Islet precursor cell (in vitro differentiated cells): ENCODE measurements around the gene ZNF45.
"Not testable (repeated sequence)": the region's sequence is repeated elsewhere in the genome, so short reads cannot be mapped to it uniquely, and the experiment has no call there.

ENCODE experiments used
- DNase-seq: peaks from one replicate; pipeline ENCODE4 v3.0.0-alpha.2; 2018

Gene ZNF45

DNA sequence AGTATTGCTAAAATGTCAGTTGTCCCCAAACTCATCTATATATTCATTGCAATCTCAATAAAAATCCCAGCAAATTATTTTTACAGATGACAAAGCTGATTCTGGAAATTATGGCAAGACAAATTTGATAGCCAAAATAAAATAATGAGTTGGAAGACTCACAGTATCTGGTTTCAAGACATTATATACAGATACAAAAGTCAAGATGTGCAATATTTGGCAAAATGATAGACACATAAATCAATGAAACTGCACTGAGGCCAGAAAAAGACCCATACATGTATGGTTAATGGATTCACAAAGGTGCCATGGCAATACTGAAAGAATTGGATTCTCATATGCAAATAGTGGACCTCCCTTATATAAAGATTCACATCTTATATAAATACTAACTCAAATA lies 24.2 kb downstream of the ZNF45 start:
- DNase-seq, result no peak

DNA sequence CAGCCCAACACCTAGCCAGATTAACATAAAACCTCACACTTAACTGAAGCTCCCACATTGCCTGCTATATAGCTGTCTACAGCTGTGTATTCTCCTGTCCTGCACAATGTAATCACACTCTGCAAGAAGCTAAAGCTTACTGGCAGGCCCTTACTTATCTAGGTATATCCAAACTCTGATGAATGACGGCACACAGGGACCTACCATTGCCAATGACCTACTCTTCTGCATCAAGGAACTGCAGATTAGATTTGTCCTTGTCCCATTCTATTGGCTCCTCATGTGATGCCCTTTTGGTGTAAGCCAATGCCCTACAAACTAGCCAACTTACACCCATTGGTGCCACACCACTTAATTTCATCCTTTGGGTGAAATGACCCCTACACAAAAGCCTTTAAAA lies 26.4 kb downstream of the ZNF45 start:
- no peak for DNase-seq

- no peak for DNase-seq
Observed at GRCh38 chr19:43906774-43907173, 28.3 kb downstream of the ZNF45 start.

- no peak for DNase-seq
Observed at GRCh38 chr19:43905897-43906296, 29.2 kb downstream of the ZNF45 start.

- DNase-seq, result no peak
Observed at GRCh38 chr19:43902399-43902798, 32.7 kb downstream of the ZNF45 start.

DNA sequence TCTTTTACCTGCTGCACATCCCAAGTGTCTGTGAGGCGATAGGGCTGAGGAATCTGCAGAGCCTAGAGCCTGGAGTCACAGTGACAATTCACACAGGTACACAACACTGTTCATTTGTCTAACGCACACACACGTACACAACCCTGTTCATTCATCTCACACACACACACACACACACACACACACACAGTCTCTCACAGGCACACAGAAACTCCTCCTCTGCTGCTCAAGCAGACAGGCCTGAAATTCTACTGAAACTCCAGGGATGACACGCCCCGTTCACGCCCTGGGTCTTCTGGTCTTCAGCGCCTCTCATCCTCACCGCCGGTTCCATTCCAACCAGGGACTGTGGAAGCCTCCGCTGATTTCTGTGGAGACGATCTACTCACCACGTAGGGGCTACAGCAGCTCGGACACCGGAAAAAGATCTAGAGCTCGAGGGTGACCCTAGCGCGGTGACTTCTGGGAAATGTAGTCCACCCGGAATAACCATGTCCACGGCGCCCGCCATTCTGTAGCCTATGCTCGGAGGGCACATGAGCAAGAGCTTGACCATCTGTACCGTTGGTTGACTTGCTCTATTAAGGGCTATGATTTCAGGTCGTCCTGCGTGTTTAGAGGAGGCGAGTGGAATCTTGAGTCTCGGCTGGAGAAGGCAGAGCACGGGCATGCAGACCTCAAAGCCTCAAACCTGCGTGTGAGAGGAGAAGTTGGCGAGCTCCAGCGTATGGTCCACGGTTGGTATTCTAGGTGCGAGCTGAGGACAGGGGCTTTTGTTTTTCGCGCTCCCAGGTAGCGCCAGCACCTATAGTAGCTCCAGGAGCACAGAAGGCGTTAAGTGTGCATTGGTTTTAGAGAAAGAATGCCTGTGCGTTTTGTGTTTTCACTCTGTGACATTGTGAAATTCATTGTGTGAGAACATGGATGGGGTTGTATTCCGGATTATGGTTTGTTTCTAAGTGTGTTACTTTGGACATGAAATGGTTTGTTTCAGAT lies 33.4 kb downstream of the ZNF45 start:
- DNase-seq, result peak; percentile 94

DNA sequence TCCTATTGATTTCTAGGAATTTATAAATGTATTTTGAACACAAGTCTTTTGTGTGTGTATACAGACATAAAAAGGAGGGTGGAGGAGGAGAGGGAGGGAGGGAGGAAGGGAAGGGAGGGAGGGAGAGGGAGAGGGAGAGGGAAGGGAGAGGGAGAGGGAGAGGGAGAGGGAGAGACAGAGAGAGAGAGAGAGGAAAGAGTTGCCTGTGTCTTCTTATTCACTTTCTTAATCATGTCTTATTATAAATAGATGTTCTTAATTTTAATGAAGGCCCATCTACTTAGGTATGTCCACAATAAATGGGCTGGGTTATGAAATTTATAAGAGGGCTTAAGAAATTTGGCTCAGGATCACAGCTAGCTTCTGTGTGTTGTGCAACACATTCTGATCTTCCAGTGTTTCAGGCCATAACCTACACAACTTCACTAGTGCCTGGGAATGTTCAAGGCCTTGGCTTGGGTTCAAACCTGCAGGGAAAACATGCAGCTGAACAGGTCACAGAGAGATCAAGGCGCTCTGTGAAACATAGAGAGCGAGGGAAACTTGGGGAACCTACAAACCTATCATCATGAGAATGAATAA lies 39.3 kb downstream of the ZNF45 start:
- no peak for DNase-seq

DNA sequence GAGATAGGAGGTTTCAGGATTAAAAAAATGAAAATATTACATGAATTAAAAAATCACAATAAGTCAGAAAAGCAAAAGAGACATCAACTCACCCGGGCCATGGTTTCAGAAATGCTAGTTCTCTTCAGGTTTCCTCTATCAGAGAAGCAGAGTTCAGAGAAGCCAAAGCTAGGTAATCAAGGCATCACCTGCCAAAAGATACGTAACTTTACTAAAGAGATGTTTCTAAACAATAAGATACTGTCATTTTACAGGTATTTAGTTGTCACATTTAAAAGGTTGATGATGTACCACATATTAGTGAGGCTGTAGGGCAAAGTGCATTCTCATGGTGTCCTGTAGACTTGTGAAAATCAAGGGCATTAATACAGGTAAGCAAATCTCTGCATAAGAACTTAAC lies 51.2 kb downstream of the ZNF45 start, which contains the start of gene ZNF404:
TSS of gene ZNF404 (minus strand) at position 101 of the 400 bp plus-strand sequence.
- DNase-seq, result no peak

DNA sequence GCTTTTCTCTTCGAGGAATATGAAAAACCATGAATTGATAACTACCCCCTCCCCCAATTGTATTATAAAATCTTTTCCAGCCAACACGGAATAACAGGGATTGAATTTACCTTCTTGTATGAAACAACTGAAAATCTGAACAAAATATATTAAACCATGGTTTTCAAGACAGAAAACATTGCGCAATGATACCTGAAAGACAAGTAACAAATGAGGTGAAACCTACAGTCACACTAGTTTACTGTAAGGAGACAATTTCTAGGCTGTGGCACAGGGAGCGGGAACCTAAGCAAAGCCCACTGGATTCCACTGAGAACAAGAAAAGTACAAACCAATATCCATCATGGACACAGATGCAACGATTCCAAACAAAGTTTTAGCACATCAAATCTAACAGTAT lies 54.6 kb downstream of the ZNF45 start:
- DNase-seq, result no peak

GRCh38 chr19:43872547-43873336 lies 62.3 kb downstream of the ZNF45 start:
- DNase-seq, result no peak

- DNase-seq, result not testable (repeated sequence)
Observed at GRCh38 chr19:43866923-43867322, 68.2 kb downstream of the ZNF45 start.
